ENCODE results near the gene GRK7.

The GRK7 gene

GRCh38 chr3:141763088-141763750, at the start of gene GRK7:
Gene GRK7 (plus strand): TSS chr3:141763408. CDS start chr3:141778285, 14,877 bp downstream.
- DNase-seq (ENCODE audit: low read depth), result no peak

- DNase-seq (ENCODE audit: low read depth), result no peak
Measured at GRCh38 chr3:141714671-141715070, 48.5 kb upstream of the GRK7 start.

GRCh38 chr3:141722081-141722480, 41.1 kb upstream of the GRK7 start:
- DNase-seq (ENCODE audit: low read depth), result no peak

GRCh38 chr3:141722648-141723047, 40.6 kb upstream of the GRK7 start:
- no peak for DNase-seq (ENCODE audit: low read depth)

- DNase-seq (ENCODE audit: low read depth), result no peak
Measured at GRCh38 chr3:141723255-141723654, 40.0 kb upstream of the GRK7 start.

GRCh38 chr3:141724186-141724585, 39.0 kb upstream of the GRK7 start:
- DNase-seq (ENCODE audit: low read depth), result no peak

- no peak for DNase-seq (ENCODE audit: low read depth)
Measured at GRCh38 chr3:141725036-141725435, 38.2 kb upstream of the GRK7 start.

- no peak for DNase-seq (ENCODE audit: low read depth)
Measured at GRCh38 chr3:141726483-141726882, 36.7 kb upstream of the GRK7 start.

- no peak for DNase-seq (ENCODE audit: low read depth)
Measured at GRCh38 chr3:141728355-141728892, 34.8 kb upstream of the GRK7 start.

- no peak for DNase-seq (ENCODE audit: low read depth)
Measured at GRCh38 chr3:141729240-141729639, 34.0 kb upstream of the GRK7 start.

GRCh38 chr3:141735176-141735575, 28.0 kb upstream of the GRK7 start:
- DNase-seq (ENCODE audit: low read depth), result no peak

GRCh38 chr3:141735770-141736465, 27.3 kb upstream of the GRK7 start:
- DNase-seq (ENCODE audit: low read depth), result no peak

- no peak for DNase-seq (ENCODE audit: low read depth)
Measured at GRCh38 chr3:141737093-141737492, 26.1 kb upstream of the GRK7 start.

- DNase-seq (ENCODE audit: low read depth), result no peak
Measured at GRCh38 chr3:141737678-141738021, 25.6 kb upstream of the GRK7 start.

- peak; percentile 87 for DNase-seq (ENCODE audit: low read depth)
Measured at GRCh38 chr3:141738022-141738890, 25.0 kb upstream of the GRK7 start, which contains the start of gene RNF7. Gene RNF7 (plus strand): TSS chr3:141738298. CDS start chr3:141738342, 44 bp downstream.

GRCh38 chr3:141738891-141739363, 24.3 kb upstream of the GRK7 start:
- no peak for DNase-seq (ENCODE audit: low read depth)

GRCh38 chr3:141739731-141740130, 23.5 kb upstream of the GRK7 start:
- DNase-seq (ENCODE audit: low read depth), result no peak

- no peak for DNase-seq (ENCODE audit: low read depth)
Measured at GRCh38 chr3:141740349-141740748, 22.9 kb upstream of the GRK7 start.

- DNase-seq (ENCODE audit: low read depth), result no peak
Measured at GRCh38 chr3:141743305-141743704, 19.9 kb upstream of the GRK7 start.

- no peak for DNase-seq (ENCODE audit: low read depth)
Measured at GRCh38 chr3:141746962-141747361, 16.2 kb upstream of the GRK7 start.

- DNase-seq (ENCODE audit: low read depth), result no peak
Measured at GRCh38 chr3:141753399-141753798, 9.8 kb upstream of the GRK7 start.

GRCh38 chr3:141754032-141754431, 9.2 kb upstream of the GRK7 start:
- no peak for DNase-seq (ENCODE audit: low read depth)
